Body of pancreas (tissue), 4 donors: ENCODE results near the gene KDM4B. TPM values are rescaled to one million over a fixed set of nuclear protein-coding genes. Genes with fewer than 3 reads are reported as not detected.

ENCODE experiments used
- ATAC-seq: fragments of 150-250 bp; one replicate; pipeline ENCODE4 v1.9.1; 2016
- DNase-seq, 4 donors: peaks; one replicate each; pipeline ENCODE4 v3.0.0-alpha.2; 2019
- H3K27ac ChIP-seq, 4 donors: fragments of 200-600 bp; sonication (generic); 1 replicate in 3 of 4; 2 replicates in 1 of 4; pipeline versions ENCODE4 v1.5.1 to v1.6.1; 2016 to 2019; ENCODE audit warnings: mild to moderate bottlenecking in 1 of 4, mixed read lengths in 1 of 4, moderate library complexity in 1 of 4
- H3K27me3 ChIP-seq, 2 donors: fragments of 200-600 bp; sonication (generic); one replicate each; pipeline ENCODE4 v1.6.0; 2016; ENCODE audit warnings: mild to moderate bottlenecking in 1 of 2
- H3K36me3 ChIP-seq, 2 donors: fragments of 200-600 bp; sonication (generic); replicated peaks in 1 of 2; 2 replicates each; pipeline ENCODE4 v1.5.1; 2016; ENCODE audit warnings: low read depth in 2 of 2; ENCODE audit not compliant: insufficient read depth in 1 of 2
- H3K4me1 ChIP-seq: fragments of 200-600 bp; sonication (generic); one replicate; pipeline ENCODE4 v1.6.0; 2016
- H3K4me3 ChIP-seq, 2 donors: fragments of 200-600 bp; sonication (generic); 1 replicate in 1 of 2; 2 replicates in 1 of 2; pipeline ENCODE4 v1.5.1; 2016 to 2019
- H3K9me3 ChIP-seq, 3 donors: fragments of 200-600 bp; sonication (generic); 1 replicate in 2 of 3; 2 replicates in 1 of 3; pipeline ENCODE4 v1.5.1; 2016
- CTCF ChIP-seq, 7 experiments: fragments of 450-650 bp in 4 of 7; fragments of 200-600 bp in 3 of 7; sonication (generic) in 3 of 7; IDR thresholded peaks; one replicate each; pipeline ENCODE4 v1.5.1; 2016 to 2019; ENCODE audit warnings: antibody characterized with exemption in 7 of 7
- POLR2A ChIP-seq, 3 donors: fragments of 450-650 bp; IDR thresholded peaks; one replicate each; pipeline ENCODE4 v1.6.1; 2016; ENCODE audit warnings: antibody characterized with exemption in 3 of 3, mild to moderate bottlenecking in 2 of 3
- WGBS, 2 donors: methylation state at CpG; one replicate each; pipeline ENCODE4 v1.1.5; 2017; 5-methylcytosine and 5-hydroxymethylcytosine counted together
- intact Hi-C: fragments of 100-400 bp; cut with DNase I; formaldehyde crosslinking; loops from one replicate; pipeline ENCODE4 v1.15.1; 2023
- total RNA-seq, 2 donors: library from RNA; depleted of rRNA; stranded (reverse); fragments of >200 nt; gene quantifications; one replicate each; pipeline ENCODE4 v1.1.0, GENCODE V29; 2016

KDM4B gene
- total RNA-seq, 2 donors from 2014 or later, result 18.9 to 35.3 TPM

- 88 to 97% methylated on average over 8 to 12 of the region's 13 CpGs for WGBS, 2 donors
- Histone ChIP-seq H3K36me3 (no peaks in the 10 kb centered on the region), H3K27ac (no peak overlapping the region), H3K4me1 (peaks cover 8% of the 10 kb centered on the region), H3K4me3 (no peak overlapping the region), H3K9me3 (no peaks in the 10 kb centered on the region), H3K27me3 (no peaks in the 10 kb centered on the region)
- intact Hi-C loops, result no loop called here
- ATAC-seq (no peak), DNase-seq (no peak)
- TF ChIP-seq CTCF (IDR thresholded peaks at IDR 0.05) (no peak), POLR2A (IDR thresholded peaks at IDR 0.05) (no peak)
These were observed 37.9 kb downstream of the KDM4B start for GRCh38 chr19:5006821-5007220.

DNA sequence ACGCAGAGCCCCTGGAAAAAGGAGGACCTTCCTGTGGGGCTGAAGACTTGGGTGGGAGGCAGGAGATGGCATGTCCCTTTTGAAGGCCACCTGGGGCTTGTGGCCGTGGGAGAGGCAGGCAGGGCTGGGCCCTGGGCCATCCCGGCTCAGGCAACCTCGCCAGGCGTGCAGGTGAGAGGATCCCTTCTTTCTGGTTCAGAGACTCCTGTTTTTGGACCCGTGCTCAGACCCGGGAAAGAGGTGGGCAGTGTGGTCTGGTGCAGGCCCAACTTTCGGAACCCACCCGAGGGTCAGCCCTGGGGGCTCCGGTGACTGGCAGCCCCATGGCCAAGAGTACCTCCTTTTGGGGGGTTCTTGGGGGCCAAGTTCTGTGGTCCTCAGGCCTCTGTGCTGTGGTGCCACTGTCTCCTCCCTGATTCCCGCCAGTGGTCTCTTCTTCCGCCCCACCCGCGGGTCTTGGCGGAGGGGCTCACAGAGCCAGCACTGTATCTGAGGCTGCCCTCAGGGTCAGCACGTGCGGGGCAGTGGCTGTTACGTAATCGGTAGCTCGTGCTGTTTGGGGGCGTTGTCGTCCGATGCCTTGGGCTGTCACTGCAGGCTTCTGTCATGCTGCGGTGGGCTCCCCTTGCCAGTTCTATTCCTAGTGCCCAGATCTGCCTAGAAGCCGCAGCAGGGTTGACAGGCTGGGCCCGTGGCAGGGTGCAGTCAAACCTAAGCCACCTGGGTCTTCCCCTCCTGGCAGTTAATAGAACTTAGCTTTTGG is 42.7 kb downstream of the KDM4B start:
- intact Hi-C loops, result no loop called here
- 82 to 86% methylated on average over 7 to 23 of the region's 26 CpGs for WGBS, 2 donors

DNA sequence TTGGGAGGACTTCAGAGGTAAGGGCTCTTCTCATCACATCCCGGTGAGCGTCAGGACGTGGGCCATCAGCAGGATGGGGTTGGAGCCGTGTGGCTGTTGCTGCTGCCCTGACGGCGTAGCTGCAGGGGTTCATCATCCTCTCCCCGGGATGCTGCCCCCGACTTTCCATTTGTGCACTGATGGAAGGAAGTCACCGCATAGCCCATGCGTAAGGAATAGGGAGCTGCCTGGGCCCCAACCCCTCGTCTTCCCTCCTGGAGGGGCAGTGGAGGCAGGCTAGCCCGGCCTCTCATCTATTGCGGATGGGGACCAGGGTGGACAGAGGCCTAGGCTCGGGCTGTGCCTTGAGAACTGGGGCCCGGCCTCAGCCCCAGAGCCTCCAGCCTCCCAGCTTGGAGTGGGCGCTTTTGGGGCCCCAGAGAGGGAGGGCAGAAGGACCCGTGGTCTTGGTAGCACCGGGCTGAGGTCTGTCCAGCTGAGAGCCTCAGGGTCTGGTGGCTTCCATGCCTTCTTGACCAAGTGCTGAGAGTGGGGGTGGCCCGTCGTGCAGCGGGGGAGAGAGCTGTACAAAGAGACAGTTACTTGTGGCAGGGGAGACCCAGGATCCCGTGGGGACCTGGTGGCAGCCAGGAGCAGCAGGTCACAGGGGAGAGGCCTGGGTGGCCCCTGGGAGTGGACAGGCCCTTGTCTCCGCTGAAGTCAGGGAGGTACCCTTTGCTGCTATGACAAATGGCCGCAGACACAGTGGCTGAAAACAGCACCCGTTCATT is 44.0 kb downstream of the KDM4B start:
- intact Hi-C loops, result no loop called here
- 93 to 94% methylated on average over 6 to 20 of the region's 25 CpGs for WGBS, 2 donors
- Histone ChIP-seq H3K36me3 (no peaks in the 10 kb centered on the region), H3K4me1 (peaks cover 5% of the 10 kb centered on the region), H3K4me3 (no peak overlapping the region), H3K9me3 (no peaks in the 10 kb centered on the region), H3K27ac (no peak overlapping the region), H3K27me3 (no peaks in the 10 kb centered on the region)
- TF ChIP-seq POLR2A (IDR thresholded peaks at IDR 0.05) (no peak), CTCF (IDR thresholded peaks at IDR 0.05) (no peak)
- ATAC-seq, result no peak
- no peak for DNase-seq

More for the DNA sequence above, 42.7 kb downstream of the KDM4B start:
- Histone ChIP-seq H3K27ac (no peak overlapping the region), H3K36me3 (no peaks in the 10 kb centered on the region), H3K27me3 (no peaks in the 10 kb centered on the region), H3K4me3 (no peak overlapping the region), H3K9me3 (no peaks in the 10 kb centered on the region), H3K4me1 (peaks cover 5% of the 10 kb centered on the region)
- no peak for ATAC-seq
- DNase-seq, result no peak
- TF ChIP-seq CTCF (IDR thresholded peaks at IDR 0.05), result no peak

GRCh38 chr19:5013761-5014160 is 44.8 kb downstream of the KDM4B start:
- H3K4me1 ChIP-seq, result peaks cover 5% of the 10 kb centered on the region
- H3K27me3 ChIP-seq, result no peaks in the 10 kb centered on the region
- H3K36me3 ChIP-seq, result no peaks in the 10 kb centered on the region
- H3K9me3 ChIP-seq, result no peaks in the 10 kb centered on the region
- DNase-seq, result no peak
- H3K27ac ChIP-seq, result no peak overlapping the region
- WGBS, 2 donors, result 89 to 96% methylated on average over 11 to 14 of the region's 14 CpGs
- TF ChIP-seq POLR2A (IDR thresholded peaks at IDR 0.05) (no peak), CTCF (IDR thresholded peaks at IDR 0.05) (no peak)
- no peak overlapping the region for H3K4me3 ChIP-seq
- intact Hi-C loops, result no loop called here
- no peak for ATAC-seq
